GM12878 (cell line): Measurements from ENCODE around the gene CROCC. TPM values are rescaled to one million over a fixed set of nuclear protein-coding genes. Genes with fewer than 3 reads are reported as not detected.

ENCODE experiments used
- ATAC-seq: fragments of 200-7000 bp; cut with Tn5 transposase; 3 replicates; pipeline ENCODE4 v1.9.1; 2020; ENCODE audit warnings: mild to moderate bottlenecking, moderate library complexity
- BruUV-seq: library from RNA; stranded (reverse); fragments of 400-500 nt; replicated peaks from 2 replicates; lab custom pipeline; 2021; lab: Mats Ljungman, UMichigan
- CTCF ChIA-PET: fragments of 300-600 bp; sonication (Branson Sonifier 250); formaldehyde crosslinking; extraction: SDS; loops from one replicate; lab custom pipeline; 2021; ENCODE audit warnings: inconsistent platforms; lab: Yijun Ruan, JAX
- POLR2A ChIA-PET: fragments of 350-600 bp; formaldehyde crosslinking; extraction: SDS; loops from one replicate; lab custom pipeline; 2021; ENCODE audit warnings: inconsistent platforms; lab: Charles Lee
- RAD21 ChIA-PET: fragments of 300-600 bp; sonication (Branson Sonifier 250); formaldehyde crosslinking; loops from one replicate; lab custom pipeline; 2023; ENCODE audit warnings: antibody characterized with exemption; ENCODE audit not compliant: unreplicated experiment; lab: Charles Lee
- SMC1A ChIA-PET: fragments of 300-600 bp; sonication (Branson Sonifier 250); formaldehyde crosslinking; loops from one replicate; lab custom pipeline; 2023; ENCODE audit not compliant: unreplicated experiment, uncharacterized antibody; lab: Charles Lee
- DNase-seq: peaks from one replicate; pipeline ENCODE4 v3.0.0-alpha.2; 2011; ENCODE audit warnings: low read depth, low spot score
- FAIRE-seq: peaks from 3 replicates; lab custom pipeline; 2011; peaks lifted over from hg19 to GRCh38; lab: Jason Lieb, UNC
- H2AFZ ChIP-seq: 2 replicates; pipeline ENCODE4 v1.6.0; 2011; ENCODE audit warnings: low read depth, low read length, control low read depth; ENCODE audit not compliant: control insufficient read depth
- H3K27ac ChIP-seq: 2 replicates; pipeline ENCODE4 v1.5.1; 2011; ENCODE audit warnings: control low read depth; ENCODE audit not compliant: control insufficient read depth, insufficient read depth
- H3K27me3 ChIP-seq, 2 experiments: replicated peaks in 1 of 2; 2 replicates each; pipeline versions ENCODE4 v1.6.0 to v1.6.1; 2011; ENCODE audit warnings: low read length in 1 of 2; ENCODE audit not compliant: control insufficient read depth in 2 of 2, insufficient read depth in 2 of 2
- H3K36me3 ChIP-seq, 2 experiments: 2 replicates each; pipeline ENCODE4 v1.5.1; 2011; ENCODE audit warnings: low read length in 1 of 2; ENCODE audit not compliant: control insufficient read depth in 2 of 2, insufficient read depth in 2 of 2
- H3K4me1 ChIP-seq: 2 replicates; pipeline ENCODE4 v1.6.1; 2011; ENCODE audit warnings: mild to moderate bottlenecking, low read length, moderate library complexity, mixed read lengths; ENCODE audit not compliant: control insufficient read depth, insufficient read depth
- H3K4me2 ChIP-seq: 2 replicates; pipeline ENCODE4 v1.6.0; 2011; ENCODE audit warnings: control low read depth; ENCODE audit not compliant: control insufficient read depth, insufficient read depth
- H3K4me3 ChIP-seq: fragments of 200-600 bp; sonication (generic); 2 replicates; pipeline ENCODE4 v1.5.1; 2016
- H3K79me2 ChIP-seq: 2 replicates; pipeline ENCODE4 v1.6.0; 2011; ENCODE audit warnings: low read length; ENCODE audit not compliant: control insufficient read depth, insufficient read depth
- H3K9ac ChIP-seq: 2 replicates; pipeline ENCODE4 v1.8.0; 2011; ENCODE audit warnings: low read length, control low read depth, mixed read lengths; ENCODE audit not compliant: control insufficient read depth, insufficient read depth
- H3K9me3 ChIP-seq: replicated peaks from 3 replicates; pipeline ENCODE4 v1.5.1; 2011; ENCODE audit warnings: mild to moderate bottlenecking, low read length; ENCODE audit not compliant: control insufficient read depth, insufficient read depth
- H4K20me1 ChIP-seq: 2 replicates; pipeline ENCODE4 v1.6.0; 2011; ENCODE audit not compliant: control insufficient read depth, insufficient read depth
- CBX3 ChIP-seq: fragments of 200-600 bp; sonication (generic); IDR thresholded peaks from 2 replicates; pipeline ENCODE4 v1.6.1; 2016; ENCODE audit warnings: low read depth, borderline replicate concordance
- RBBP5 ChIP-seq: fragments of 200-600 bp; sonication (generic); conservative IDR thresholded peaks from 2 replicates; pipeline ENCODE4 v1.6.1; 2016
- SPI1 ChIP-seq: IDR thresholded peaks from 2 replicates; pipeline ENCODE4 v1.6.1; 2011; ENCODE audit warnings: low read depth, mild to moderate bottlenecking, low read length, moderate library complexity, borderline replicate concordance; ENCODE audit not compliant: insufficient read depth
- ZNF24 ChIP-seq: fragments of 450-650 bp; IDR thresholded peaks from 2 replicates; pipeline ENCODE4 v1.6.1; 2017; ENCODE audit warnings: antibody characterized with exemption, mild to moderate bottlenecking
- WGBS: methylation state at CpG from one replicate; pipeline ENCODE4 v1.1.6; 2016; ENCODE audit warnings: low lambda C conversion rate; ENCODE audit not compliant: insufficient replicate concordance, insufficient coverage; ENCODE audit errors: missing lambda C conversion rate; 5-methylcytosine and 5-hydroxymethylcytosine counted together
- in situ Hi-C: fragments of 300-500 bp; cut with MboI; formaldehyde crosslinking; loops from 9 replicates; pipeline ENCODE4 v1.14.3; 2018; ENCODE audit warnings: mixed read lengths
- intact Hi-C: fragments of 100-400 bp; cut with micrococcal nuclease; formaldehyde crosslinking; loops from one replicate; pipeline ENCODE4 v1.14.2; 2022; ENCODE audit not compliant: unreplicated experiment
- polyA plus RNA-seq, 11 experiments: library from polyadenylated mRNA; depleted of rRNA in 4 of 11; unstranded in 6 of 11; stranded (reverse) in 5 of 11; fragments of >200 nt; fragmentation: Nextera tagmentation in 4 of 11; fragmentation: Illumina TruSeq in 1 of 11; extraction: Ambion mirVana in 4 of 11; extraction: Trizol in 1 of 11; gene quantifications; 1 replicate in 1 of 11; 2 replicates in 10 of 11; pipeline versions ENCODE4 v1.2.1 to v1.2.3, GENCODE V29; 2011 to 2016; ENCODE audit warnings: inconsistent platforms in 2 of 11, missing spikeins in 2 of 11, low read depth in 1 of 11
- total RNA-seq, 4 experiments: library from RNA; depleted of rRNA in 3 of 4; stranded (reverse); fragments of >200 nt in 3 of 4; fragmentation: Illumina TruSeq in 1 of 4; extraction: Trizol in 1 of 4; gene quantifications; 2 replicates each; pipeline versions ENCODE4 v1.2.1 to v1.2.3, GENCODE V29; 2013 to 2021

CROCC gene
- total and polyA plus RNA-seq, 10 of the 15 experiments (the other 5 are each of a cell fraction or from before 2014, with no cell fraction given) = 0.04 to 5.5 (median 2.3) TPM

DNA sequence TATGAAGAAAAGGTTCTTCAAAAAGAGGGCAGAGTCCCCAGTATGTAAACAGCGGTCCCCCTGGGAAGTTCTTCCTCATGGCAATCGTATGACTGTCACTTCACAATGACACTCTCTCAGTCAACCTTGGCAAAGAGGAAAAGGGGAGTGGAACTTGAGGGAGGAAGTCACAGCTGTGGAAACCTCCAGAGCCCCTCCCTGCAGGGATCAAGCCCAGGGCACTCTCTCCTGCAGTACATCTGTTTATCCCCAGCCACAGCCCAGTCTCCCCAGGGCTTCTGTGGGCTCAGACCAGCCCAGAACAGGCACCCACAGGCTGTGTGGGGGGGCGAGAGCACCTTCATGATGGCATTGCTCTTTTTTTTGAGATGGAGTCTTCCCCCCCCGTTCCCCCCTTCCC is 88.0 kb downstream of the CROCC start:
- SMC1A ChIA-PET = interaction anchor here (1.0 to 2.4 kb wide), 3 partner anchors 9 to 58 kb away, joined by 4 to 7 read pairs (median 5); no protein-coding TSS in a partner anchor
- no peak for FAIRE-seq
- 52% methylated on average over 3 of the region's 4 CpGs for WGBS

GRCh38 chr1:17011092-17011438 is 89.3 kb downstream of the CROCC start:
- H3K9ac ChIP-seq = peak overlapping the region; percentile 40
- peak; percentile 79 for TF ChIP-seq ZNF24
- TF ChIP-seq CBX3 = no peak
- TF ChIP-seq, all 136 proteins: peak for 1
- peaks cover 2% of the 10 kb centered on the region for H3K79me2 ChIP-seq
- DNase-seq (no peak), FAIRE-seq (no peak), ATAC-seq (peak; percentile 10)
- WGBS = 6% methylated on average over 11 of the region's 15 CpGs
- ChIA-PET SMC1A (interaction anchor here (2.4 kb wide), 1 partner anchor 8 kb away, joined by 7 read pairs; no protein-coding TSS in a partner anchor), RAD21 (interaction anchor here (1.3 kb wide), 1 partner anchor 35 kb away, joined by 3 read pairs; no protein-coding TSS in a partner anchor), POLR2A (interaction anchor here (0.6 kb wide), 1 partner anchor 18 kb away, joined by 8 read pairs; no protein-coding TSS in a partner anchor), CTCF (interaction anchor here (0.9 to 1.0 kb wide), 2 partner anchors 37 to 390 kb away, joined by 3 read pairs; no protein-coding TSS in a partner anchor)
- intact Hi-C loops (no loop called here), in situ Hi-C loops (no loop called here)
- H3K4me2 ChIP-seq = peak overlapping the region; percentile 92
- BruUV-seq = no TSS peak
- H3K27me3 ChIP-seq = no peaks in the 10 kb centered on the region
- H3K27ac ChIP-seq = no peak overlapping the region
- H3K36me3 ChIP-seq = no peaks in the 10 kb centered on the region
- H3K9me3 ChIP-seq = no peaks in the 10 kb centered on the region
- no peaks in the 10 kb centered on the region for H4K20me1 ChIP-seq
- H2AFZ ChIP-seq = peak overlapping the region; percentile 78
- H3K4me1 ChIP-seq = peaks cover 22% of the 10 kb centered on the region
- peak overlapping the region; percentile 87 for H3K4me3 ChIP-seq

More for the DNA sequence above, 88.0 kb downstream of the CROCC start:
- ChIA-PET RAD21 (interaction anchor here (1.2 to 1.4 kb wide), 3 partner anchors 36 to 53 kb away, joined by 3 read pairs; no protein-coding TSS in a partner anchor), CTCF (interaction anchor here (0.8 to 1.1 kb wide), 3 partner anchors 36 to 111 kb away, joined by 3 to 4 read pairs (median 3); no protein-coding TSS in a partner anchor), POLR2A (interaction anchor here (0.5 to 1.0 kb wide), 5 partner anchors 9 to 662 kb away, joined by 3 to 4 read pairs (median 3); no protein-coding TSS in a partner anchor)
- Histone ChIP-seq H3K4me3 (peak overlapping the region; percentile 30; the same call in 1 of the 2 replicates), H3K9me3 (no peaks in the 10 kb centered on the region), H3K9ac (no peak overlapping the region), H2AFZ (no peak overlapping the region), H3K79me2 (peaks cover 2% of the 10 kb centered on the region), H4K20me1 (no peaks in the 10 kb centered on the region), H3K27me3 (no peaks in the 10 kb centered on the region), H3K4me1 (peaks cover 22% of the 10 kb centered on the region), H3K27ac (no peak overlapping the region), H3K4me2 (peak overlapping the region; percentile 82), H3K36me3 (no peaks in the 10 kb centered on the region)
- intact Hi-C loops (no loop called here), in situ Hi-C loops (no loop called here)
- DNase-seq = no peak
- peak; percentile 11; the same call in 2 of the 3 replicates for ATAC-seq
- no peak for TF ChIP-seq RBBP5
- peak; percentile 31; the same call in 1 of the 2 replicates for TF ChIP-seq SPI1
- BruUV-seq = no TSS peak
